RKO (cell line): Measurements from ENCODE around the gene RNPEP.
"Not testable (repeated sequence)": the region's sequence is repeated elsewhere in the genome, so short reads cannot be mapped to it uniquely, and the experiment has no call there.

Source experiments
- DNase-seq: peaks from one replicate; pipeline ENCODE4 v3.0.0-alpha.2; 2016; ENCODE audit warnings: low spot score

Gene RNPEP

GRCh38 chr1:202036595-202037387 is 54.3 kb downstream of the RNPEP start:
- no peak for DNase-seq

DNA sequence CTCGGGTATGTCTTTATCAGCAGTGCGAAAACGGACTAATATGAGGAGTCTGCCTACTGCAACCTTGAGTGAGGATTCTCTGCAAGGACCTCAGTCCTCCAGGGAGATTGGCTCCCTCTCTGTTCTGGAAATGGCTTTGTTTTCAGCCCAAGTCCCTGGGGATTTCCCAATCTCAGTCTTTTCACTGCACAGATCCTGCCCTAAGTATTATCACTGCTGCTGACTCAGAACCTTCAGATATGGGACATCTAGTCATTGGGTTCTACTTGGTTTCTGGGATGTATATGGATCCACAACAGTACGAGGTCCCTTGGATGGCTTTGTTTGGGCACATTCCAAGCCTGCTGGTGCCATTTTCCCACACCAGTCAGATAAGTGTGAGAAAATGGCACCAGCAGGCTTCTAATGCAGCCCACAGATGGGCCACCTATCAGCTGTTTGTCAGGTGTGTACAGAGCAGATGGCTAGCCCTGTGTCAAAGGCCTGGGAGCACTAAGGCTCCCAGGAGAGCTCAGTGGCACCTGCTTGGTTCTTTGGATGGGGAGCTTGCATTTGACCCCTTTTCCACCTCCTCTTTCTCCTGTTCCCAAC is 55.4 kb downstream of the RNPEP start:
- no peak for DNase-seq

DNA sequence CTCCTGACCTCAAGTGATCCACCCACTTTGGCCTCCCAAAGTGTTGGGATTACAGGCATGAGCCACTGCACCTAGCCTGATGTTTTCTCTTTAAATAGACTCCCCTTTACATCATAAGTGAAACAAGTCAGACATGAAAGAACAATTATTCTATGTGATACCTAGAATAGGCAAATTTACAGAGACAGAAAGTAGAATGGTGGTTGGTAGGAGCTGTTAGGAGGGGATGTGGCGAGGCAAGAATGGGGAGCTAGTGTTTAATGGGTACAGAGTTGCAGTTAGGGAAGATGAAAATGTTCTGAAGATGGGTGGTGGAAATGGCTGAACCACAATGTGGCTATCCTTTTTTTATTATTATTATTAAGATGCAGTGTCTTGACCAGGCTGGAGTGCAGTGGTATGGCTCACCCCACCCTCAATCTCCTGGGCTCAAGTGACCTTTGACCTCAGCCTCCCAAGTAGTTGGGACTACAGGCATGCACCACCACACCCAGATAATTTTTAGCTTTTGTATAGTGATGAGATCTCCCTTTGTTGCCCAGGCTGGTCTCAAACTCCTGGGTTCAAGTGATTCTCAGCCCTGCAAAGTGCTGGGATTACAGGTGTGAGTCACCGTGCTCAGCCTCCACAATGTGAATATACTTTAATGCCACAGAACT is 56.4 kb downstream of the RNPEP start:
- DNase-seq, result no peak

GRCh38 chr1:202045705-202046104 is 63.3 kb downstream of the RNPEP start:
- no peak for DNase-seq

- DNase-seq, result no peak
Measured at GRCh38 chr1:202046227-202046626, 63.8 kb downstream of the RNPEP start.

DNA sequence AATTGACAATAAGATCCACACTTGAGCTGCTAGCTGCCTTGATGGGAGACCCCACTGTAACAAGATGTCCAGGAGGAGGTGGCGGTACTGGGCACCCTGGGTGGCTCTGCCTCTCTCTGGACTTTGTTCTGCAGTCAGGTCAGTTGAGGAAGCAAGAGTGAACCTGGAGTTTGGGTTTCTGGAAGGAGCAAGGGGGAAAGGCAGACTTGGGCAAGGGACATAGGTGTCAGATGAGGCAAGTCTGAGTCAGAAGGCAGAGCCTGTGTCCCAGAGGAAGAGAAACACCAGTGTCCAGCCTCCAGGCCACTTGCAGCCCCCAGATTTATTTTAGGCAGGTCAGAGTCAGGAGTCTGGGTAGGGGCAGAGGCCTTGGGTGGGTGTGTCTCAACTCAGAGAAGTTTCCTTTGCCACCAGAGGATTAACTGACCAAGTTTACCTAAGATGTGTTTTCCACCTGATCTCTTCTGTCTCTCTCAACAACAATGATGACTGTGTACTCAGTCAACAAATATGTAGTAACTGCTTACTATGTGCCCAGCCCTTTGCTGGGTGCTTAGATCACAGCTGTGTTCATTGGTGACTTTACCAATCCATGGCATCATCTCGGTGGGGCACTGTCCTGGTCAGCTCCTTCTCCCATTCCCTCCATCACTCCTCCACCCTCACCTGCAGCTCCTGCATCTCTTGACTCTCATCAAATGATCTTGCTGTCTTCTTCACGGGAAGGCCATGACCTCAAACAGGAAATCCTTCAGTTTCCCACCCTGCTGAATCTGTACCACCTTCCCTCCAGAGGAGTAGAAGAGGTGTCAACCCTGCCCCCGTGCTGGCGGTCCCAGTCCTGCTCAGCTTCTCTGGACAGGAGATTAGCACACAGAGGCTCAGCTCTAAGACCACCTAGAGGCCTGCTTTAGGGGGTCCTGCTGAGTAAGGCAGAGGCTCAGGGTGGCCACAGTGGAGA is 64.6 kb downstream of the RNPEP start:
- no peak for DNase-seq

DNA sequence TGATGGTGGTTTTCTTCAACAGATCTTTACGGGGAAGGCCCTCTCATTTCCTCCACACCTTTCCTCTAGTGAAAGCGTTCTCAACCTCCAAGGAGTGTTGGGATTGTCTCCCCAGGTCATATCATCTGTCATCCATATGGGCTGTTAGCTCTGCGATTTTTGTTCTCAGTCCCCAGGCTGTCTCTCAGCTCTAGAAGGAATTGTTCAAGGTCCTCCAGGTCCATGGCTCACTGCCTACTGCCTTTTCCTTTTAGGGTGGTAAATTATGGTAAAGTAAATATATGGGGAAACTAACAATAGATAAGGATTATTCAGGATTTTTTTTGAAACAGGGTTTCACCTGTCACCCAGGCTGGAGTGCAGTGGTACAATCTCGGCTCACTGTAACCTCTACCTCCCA is 65.5 kb downstream of the RNPEP start:
- no peak for DNase-seq

GRCh38 chr1:202049129-202049528 is 66.7 kb downstream of the RNPEP start:
- DNase-seq, result no peak

GRCh38 chr1:202054094-202054493 is 71.6 kb downstream of the RNPEP start:
- no peak for DNase-seq

DNA sequence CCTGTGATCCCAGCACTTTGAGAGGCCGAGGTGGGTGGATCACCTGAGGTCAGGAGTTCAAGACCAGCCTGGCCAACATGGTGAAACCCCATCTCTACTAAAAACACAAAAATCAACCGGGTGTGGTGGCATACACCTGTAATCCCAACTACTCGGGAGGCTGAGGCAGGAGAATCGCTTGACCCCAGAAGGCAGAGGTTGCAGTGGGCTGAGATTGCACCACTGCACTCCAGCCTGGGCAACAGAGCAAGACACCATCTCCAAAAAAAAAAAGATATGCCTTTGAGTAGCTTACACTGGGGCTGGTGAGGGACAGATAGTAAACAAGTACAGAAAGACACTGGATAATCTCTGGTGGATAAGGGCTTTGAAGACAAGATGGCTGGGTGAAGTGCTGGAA is 72.2 kb downstream of the RNPEP start:
- DNase-seq, result not testable (repeated sequence)
